Transverse colon (tissue), 4 donors: Measurements from ENCODE around the gene PYGO2. TPM values are rescaled to one million over a fixed set of nuclear protein-coding genes. Genes with fewer than 3 reads are reported as not detected.

Source experiments
- DNase-seq: peaks from one replicate; pipeline ENCODE4 v3.0.0-alpha.2; 2019
- H3K27ac ChIP-seq, 4 donors: fragments of 200-600 bp; sonication (generic); 2 replicates each; pipeline ENCODE4 v1.5.1; 2016 to 2018; ENCODE audit warnings: inconsistent platforms in 4 of 4
- H3K27me3 ChIP-seq: fragments of 200-600 bp; sonication (generic); 2 replicates; pipeline ENCODE4 v1.5.1; 2017; ENCODE audit warnings: inconsistent platforms
- H3K36me3 ChIP-seq, 4 donors: fragments of 200-600 bp; sonication (generic); 2 replicates each; pipeline ENCODE4 v1.5.1; 2017 to 2019; ENCODE audit warnings: inconsistent platforms in 4 of 4
- H3K4me1 ChIP-seq, 4 donors: fragments of 200-600 bp; sonication (generic); 2 replicates each; pipeline ENCODE4 v1.5.1; 2017 to 2020; ENCODE audit warnings: inconsistent platforms in 4 of 4
- H3K4me3 ChIP-seq, 4 donors: fragments of 200-600 bp; sonication (generic); 1 replicate in 1 of 4; 2 replicates in 3 of 4; pipeline versions ENCODE4 v1.5.1 to v1.6.1; 2017 to 2019; ENCODE audit warnings: inconsistent platforms in 4 of 4
- H3K9me3 ChIP-seq, 2 donors: fragments of 200-600 bp; sonication (generic); 2 replicates each; pipeline ENCODE4 v1.5.1; 2017 to 2019; ENCODE audit warnings: inconsistent platforms in 2 of 2
- CTCF ChIP-seq, 5 experiments: fragments of 200-600 bp in 3 of 5; fragments of 450-650 bp in 2 of 5; sonication (generic) in 3 of 5; IDR thresholded peaks; 1 replicate in 2 of 5; 2 replicates in 3 of 5; pipeline ENCODE4 v1.5.1; 2016 to 2017; ENCODE audit warnings: antibody characterized with exemption in 5 of 5, inconsistent platforms in 3 of 5, mild to moderate bottlenecking in 2 of 5, moderate library complexity in 1 of 5
- EP300 ChIP-seq: sonication (generic); formaldehyde crosslinking; IDR thresholded peaks from one replicate; pipeline ENCODE4 v1.6.1; 2017; ENCODE audit warnings: antibody characterized with exemption, low read depth
- POLR2A ChIP-seq: fragments of 450-650 bp; IDR thresholded peaks from one replicate; pipeline ENCODE4 v1.6.1; 2016; ENCODE audit warnings: antibody characterized with exemption, mild to moderate bottlenecking, moderate library complexity
- POLR2AphosphoS5 ChIP-seq, 3 donors: sonication (generic); formaldehyde crosslinking; IDR thresholded peaks; one replicate each; pipeline ENCODE4 v1.6.1; 2016; ENCODE audit warnings: antibody characterized with exemption in 3 of 3
- WGBS, 2 donors: methylation state at CpG; one replicate each; pipeline ENCODE4 v1.1.5; 2018; ENCODE audit warnings: low coverage in 1 of 2; 5-methylcytosine and 5-hydroxymethylcytosine counted together
- in situ Hi-C, 4 donors: fragments of 200-750 bp; cut with MboI; loops; one replicate each; pipeline versions ENCODE4 v1.15.0 to v1.15.1; 2017; ENCODE audit warnings: low sequenced_read_pairs in 3 of 4, low pct_ligation_motif_present in 1 of 4, low pct_unique_long_range_greater_than_20kb in 1 of 4
- intact Hi-C: fragments of 100-400 bp; cut with DNase I; formaldehyde crosslinking; loops from one replicate; pipeline ENCODE4 v1.15.1; 2023; ENCODE audit warnings: low total_unique reads
- total RNA-seq, 4 donors: library from RNA; depleted of rRNA; stranded (reverse); fragments of >200 nt; gene quantifications; one replicate each; pipeline ENCODE4 v1.1.0, GENCODE V29; 2016

The PYGO2 gene
- total RNA-seq, 4 donors from 2014 or later, result 23.3 to 63.7 (median 29.0) TPM

GRCh38 chr1:154972517-154973343 lies 11.1 kb upstream of the PYGO2 start:
- Histone ChIP-seq H3K4me3 (peak overlapping the region in 3 of 4 donors; percentile 61 to 70 (median 65)), H3K9me3 (no peaks in the 10 kb centered on the region), H3K27ac (peak overlapping the region; percentile 97 to 99 (median 99)), H3K27me3 (no peaks in the 10 kb centered on the region), H3K36me3 (peaks cover 0 to 4% (median 0%) of the 10 kb centered on the region in 4 donors), H3K4me1 (peaks cover 35 to 63% (median 54%) of the 10 kb centered on the region in 4 donors)
- in situ Hi-C loops (loop anchor here in 3 of 4 donors (25.0 kb wide), 1 partner anchor 90 kb away; the partner anchor contains the start of genes ADAM15 (in 3 of the 3) and EFNA4 (in 3 of the 3)), intact Hi-C loops (no loop called here)
- DNase-seq, result peak; percentile 74
- TF ChIP-seq POLR2A, result peak; percentile 30
- no peak for TF ChIP-seq EP300
- TF ChIP-seq CTCF (IDR thresholded peaks at IDR 0.05), result no peak
- peak in 1 of 3 donors; percentile 57 for TF ChIP-seq POLR2AphosphoS5 (IDR thresholded peaks at IDR 0.05)
- 7 to 24% methylated on average over 15 to 18 of the region's 18 CpGs for WGBS, 2 donors

- WGBS, 2 donors, result 53 to 70% methylated on average over 3 of the region's 3 CpGs
Measured at GRCh38 chr1:154972213-154972516, 10.6 kb upstream of the PYGO2 start.

GRCh38 chr1:154971341-154971998 lies 9.9 kb upstream of the PYGO2 start:
- TF ChIP-seq POLR2A (no peak), CTCF (IDR thresholded peaks at IDR 0.05) (no peak), EP300 (no peak), POLR2AphosphoS5 (IDR thresholded peaks at IDR 0.05) (no peak)
- Histone ChIP-seq H3K36me3 (peaks cover 0 to 12% (median 5%) of the 10 kb centered on the region in 4 donors), H3K4me3 (peak overlapping the region in 1 of 4 donors; percentile 46), H3K4me1 (peaks cover 33 to 61% (median 50%) of the 10 kb centered on the region in 4 donors), H3K27ac (peak overlapping the region; percentile 97 to 99 (median 99)), H3K9me3 (no peaks in the 10 kb centered on the region), H3K27me3 (no peaks in the 10 kb centered on the region)
- intact Hi-C loops, result no loop called here
- 62 to 71% methylated on average over 5 to 10 of the region's 10 CpGs for WGBS, 2 donors
- DNase-seq, result peak; percentile 50
- in situ Hi-C loops, result loop anchor here in 3 of 4 donors (25.0 kb wide), 1 partner anchor 91 kb away; the partner anchor contains the start of genes ADAM15 (in 3 of the 3) and EFNA4 (in 3 of the 3)

More at GRCh38 chr1:154972213-154972516, 10.6 kb upstream of the PYGO2 start:
- Histone ChIP-seq H3K27ac (peak overlapping the region; percentile 97 to 99 (median 99)), H3K4me1 (peaks cover 35 to 63% (median 54%) of the 10 kb centered on the region in 4 donors), H3K4me3 (peak overlapping the region in 1 of 4 donors; percentile 65), H3K27me3 (no peaks in the 10 kb centered on the region), H3K36me3 (peaks cover 0 to 10% (median 2%) of the 10 kb centered on the region in 4 donors), H3K9me3 (no peaks in the 10 kb centered on the region)
- intact Hi-C loops, result no loop called here
- in situ Hi-C loops, result loop anchor here in 3 of 4 donors (25.0 kb wide), 1 partner anchor 90 kb away; the partner anchor contains the start of genes ADAM15 (in 3 of the 3) and EFNA4 (in 3 of the 3)
- DNase-seq, result no peak
- TF ChIP-seq POLR2A (no peak), CTCF (IDR thresholded peaks at IDR 0.05) (no peak), EP300 (no peak), POLR2AphosphoS5 (IDR thresholded peaks at IDR 0.05) (no peak)
